Hepatic stellate cell (primary cell): Measurements from ENCODE around the gene CREB3.
A peak's percentile ranks its signal among the peaks of the same experiment; 100 is the strongest.

ENCODE experiments used
- DNase-seq: peaks from one replicate; pipeline ENCODE4 v3.0.0; 2011; ENCODE audit warnings: low spot score

The CREB3 gene, protein sequence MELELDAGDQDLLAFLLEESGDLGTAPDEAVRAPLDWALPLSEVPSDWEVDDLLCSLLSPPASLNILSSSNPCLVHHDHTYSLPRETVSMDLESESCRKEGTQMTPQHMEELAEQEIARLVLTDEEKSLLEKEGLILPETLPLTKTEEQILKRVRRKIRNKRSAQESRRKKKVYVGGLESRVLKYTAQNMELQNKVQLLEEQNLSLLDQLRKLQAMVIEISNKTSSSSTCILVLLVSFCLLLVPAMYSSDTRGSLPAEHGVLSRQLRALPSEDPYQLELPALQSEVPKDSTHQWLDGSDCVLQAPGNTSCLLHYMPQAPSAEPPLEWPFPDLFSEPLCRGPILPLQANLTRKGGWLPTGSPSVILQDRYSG

DNA sequence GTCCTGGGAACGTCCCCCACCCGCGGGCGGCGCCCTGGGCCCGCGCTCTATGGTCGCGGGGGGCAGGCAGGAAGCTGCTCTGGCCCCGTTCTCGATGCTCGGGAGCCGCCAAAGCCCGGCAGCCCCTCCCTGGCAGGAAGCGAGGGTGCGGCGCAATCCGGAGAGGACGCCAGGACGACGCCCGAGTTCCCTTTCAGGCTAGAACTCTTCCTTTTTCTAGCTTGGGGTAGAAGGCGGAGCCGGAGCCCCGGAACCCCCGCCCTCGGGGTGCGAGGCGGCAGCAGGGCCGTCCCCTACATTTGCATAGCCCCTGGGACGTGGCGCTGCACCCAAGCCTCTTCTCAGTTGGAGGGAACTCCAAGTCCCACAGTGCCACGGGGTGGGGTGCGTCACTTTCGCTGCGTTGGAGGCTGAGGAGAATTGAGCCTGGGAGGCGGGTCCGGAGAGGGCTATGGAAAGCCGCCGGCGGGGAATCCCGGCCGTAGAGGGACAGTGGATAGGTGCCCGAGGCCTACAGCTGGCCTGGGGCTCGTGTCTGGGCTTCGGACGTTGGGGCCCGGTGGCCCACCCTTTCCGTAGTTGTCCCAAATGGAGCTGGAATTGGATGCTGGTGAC, at the start of gene CREB3, which contains the start of gene TLN1:
TSS of gene CREB3 (plus strand) at position 482 of the 615 bp plus-strand sequence. CDS start at position 589, 107 bp downstream.
TSS of gene TLN1 (minus strand) at position 11 of the 615 bp plus-strand sequence. CDS start 6,501 bp downstream, outside the sequence.
- DNase-seq, result peak; percentile 97

DNA sequence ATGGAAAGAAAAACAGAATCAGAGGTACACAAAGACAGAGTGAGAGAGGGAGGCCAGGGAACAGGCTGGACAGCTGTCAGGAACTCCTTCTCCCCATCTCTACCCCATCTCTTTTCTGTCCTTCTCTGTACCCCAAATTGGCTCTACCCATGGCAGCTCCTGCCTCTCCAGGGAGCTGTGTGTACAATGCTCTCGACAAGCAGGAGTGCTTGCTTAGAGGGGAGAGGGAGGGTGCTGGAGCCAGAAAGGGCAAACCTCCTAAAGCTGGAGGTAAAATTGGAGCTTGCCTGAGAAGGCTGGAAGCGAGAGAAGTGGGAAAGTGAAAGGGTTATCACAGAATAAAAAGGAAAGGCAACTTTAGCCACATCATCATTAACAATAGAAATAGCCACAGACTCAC, 49.1 kb upstream of the CREB3 start:
- DNase-seq, result no peak

DNA sequence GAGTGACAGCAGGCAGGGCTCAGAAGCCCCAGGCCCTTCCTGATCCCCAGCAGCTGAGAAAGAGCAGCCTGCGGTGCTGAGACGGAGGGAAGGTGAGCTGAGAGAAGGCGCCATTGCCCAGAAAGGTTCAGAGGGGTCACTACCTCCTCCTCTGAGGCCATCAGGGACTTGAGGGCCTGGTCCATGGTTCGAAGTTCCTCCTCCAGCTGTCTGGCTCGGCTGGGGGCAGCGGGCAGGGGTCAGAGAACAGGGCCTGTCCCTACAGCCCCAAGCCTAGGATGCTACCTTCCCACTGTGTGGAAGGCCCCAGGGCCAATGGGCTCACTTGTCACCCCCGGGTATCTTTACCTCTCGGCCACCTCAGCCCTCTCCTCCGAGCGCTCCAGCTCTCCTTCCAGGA, 47.5 kb upstream of the CREB3 start:
- no peak for DNase-seq

DNA sequence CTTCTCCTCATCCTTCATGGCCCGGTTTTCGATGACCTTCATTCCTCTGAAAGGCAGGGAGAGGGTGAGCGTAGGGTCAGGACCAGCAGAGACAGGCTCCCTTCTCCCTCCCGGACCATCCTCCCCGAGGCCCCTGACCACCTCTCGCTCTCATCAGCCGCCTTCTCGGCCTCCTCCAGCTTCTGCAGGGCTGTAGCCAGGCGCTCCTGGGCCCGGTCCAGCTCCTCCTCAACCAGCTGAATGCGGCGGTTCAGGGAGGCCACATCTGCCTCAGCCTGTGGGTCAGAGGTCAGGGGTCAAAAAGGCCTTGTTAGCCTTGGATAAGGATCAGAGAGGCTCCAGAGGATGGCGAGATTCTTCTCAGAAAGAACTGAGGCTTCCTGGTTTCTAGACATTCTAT, 47.0 kb upstream of the CREB3 start:
- DNase-seq, result no peak

DNA sequence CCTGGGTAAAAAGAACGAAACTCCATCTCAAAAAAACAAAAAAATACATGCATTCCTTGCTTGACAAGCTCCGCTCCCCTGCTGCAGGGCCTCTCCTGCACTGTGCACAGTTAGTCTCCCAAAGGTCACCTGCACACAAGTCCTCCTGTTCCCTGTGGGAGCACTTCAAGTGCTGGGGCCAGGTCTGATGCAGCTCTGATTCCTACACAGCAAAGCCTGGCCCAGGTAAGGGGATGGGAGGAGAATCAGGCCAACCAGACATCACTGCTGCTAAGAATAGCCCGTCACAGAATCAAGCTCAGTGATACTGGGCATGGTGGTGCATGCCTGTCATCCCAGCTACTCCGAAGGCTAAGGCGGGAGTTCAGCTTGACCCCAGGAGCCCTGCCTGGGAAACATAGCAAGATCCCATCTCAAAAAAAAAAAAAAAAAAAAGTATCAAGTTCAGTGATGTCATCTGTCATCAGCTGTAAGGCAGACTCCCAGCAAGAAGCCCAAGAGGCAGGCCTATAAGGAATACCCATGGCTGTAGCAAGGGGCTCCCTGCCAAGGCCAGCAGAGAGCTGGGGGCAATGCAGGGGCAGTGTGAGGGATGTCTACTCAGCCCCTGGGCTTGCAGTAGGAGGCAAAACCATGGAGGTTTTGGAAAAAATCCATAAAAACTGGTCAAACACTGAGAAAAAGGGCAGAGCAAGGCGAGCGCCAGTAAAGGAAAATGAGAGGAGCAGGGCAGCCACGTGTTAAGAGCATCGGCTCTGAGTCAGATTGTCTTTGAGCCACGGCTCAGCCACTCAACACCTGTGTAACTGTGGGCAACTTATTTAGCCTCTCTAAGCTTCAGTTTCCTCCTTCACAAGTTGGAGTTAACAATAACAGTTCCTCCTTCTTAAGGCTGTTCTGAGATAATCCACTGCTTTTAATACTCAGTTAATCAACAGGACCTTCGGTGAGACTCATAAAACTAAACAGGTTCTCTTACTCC, 46.0 kb upstream of the CREB3 start:
- DNase-seq, result peak; percentile 60

DNA sequence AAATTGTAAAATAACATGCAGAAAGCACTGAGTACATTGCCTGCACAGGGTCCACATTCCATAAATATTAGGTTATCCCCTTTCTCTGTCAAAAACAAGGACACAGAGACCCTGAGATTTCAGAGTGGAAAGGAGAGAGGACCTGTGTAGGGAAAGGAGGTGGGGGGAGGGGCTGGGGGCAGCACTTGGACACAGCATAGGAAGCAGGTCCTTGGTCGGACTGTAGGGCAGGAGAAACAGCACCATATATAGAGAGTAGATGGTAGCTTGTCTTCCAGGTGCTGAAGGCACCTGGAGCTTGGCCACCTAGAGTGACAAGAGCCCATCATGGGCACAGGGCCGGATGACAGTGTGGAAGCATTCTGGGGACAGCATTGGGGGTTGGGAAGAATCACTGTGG, 45.2 kb upstream of the CREB3 start:
- no peak for DNase-seq

DNA sequence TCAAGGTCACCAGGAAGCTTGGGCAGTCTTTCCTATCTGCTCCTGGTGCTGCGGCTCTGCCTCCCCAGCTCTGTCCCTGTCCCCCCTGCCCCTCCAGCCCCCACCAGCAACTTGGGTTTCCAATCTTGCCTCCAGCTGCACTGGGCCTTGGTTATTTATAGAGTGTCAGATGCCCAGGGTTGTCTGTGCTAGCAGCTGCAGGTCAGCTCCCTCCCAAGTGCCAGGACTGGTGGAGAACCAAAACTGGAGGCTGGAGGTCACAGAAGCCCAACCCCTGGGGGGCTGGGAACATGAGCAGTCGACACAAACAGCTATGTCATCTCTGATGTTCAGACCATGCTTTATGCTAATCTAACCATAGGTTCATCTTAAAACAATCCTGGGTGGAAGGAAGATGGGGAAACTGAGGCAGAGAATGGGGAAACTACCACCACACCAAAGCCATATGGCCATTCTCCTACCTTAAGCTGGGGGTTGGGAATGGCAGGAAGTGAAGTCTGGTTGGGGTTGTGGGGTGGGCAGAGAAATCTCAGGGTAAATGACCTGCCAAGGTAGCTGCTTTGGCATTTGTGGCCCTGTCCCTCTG, 44.4 kb upstream of the CREB3 start:
- no peak for DNase-seq

DNA sequence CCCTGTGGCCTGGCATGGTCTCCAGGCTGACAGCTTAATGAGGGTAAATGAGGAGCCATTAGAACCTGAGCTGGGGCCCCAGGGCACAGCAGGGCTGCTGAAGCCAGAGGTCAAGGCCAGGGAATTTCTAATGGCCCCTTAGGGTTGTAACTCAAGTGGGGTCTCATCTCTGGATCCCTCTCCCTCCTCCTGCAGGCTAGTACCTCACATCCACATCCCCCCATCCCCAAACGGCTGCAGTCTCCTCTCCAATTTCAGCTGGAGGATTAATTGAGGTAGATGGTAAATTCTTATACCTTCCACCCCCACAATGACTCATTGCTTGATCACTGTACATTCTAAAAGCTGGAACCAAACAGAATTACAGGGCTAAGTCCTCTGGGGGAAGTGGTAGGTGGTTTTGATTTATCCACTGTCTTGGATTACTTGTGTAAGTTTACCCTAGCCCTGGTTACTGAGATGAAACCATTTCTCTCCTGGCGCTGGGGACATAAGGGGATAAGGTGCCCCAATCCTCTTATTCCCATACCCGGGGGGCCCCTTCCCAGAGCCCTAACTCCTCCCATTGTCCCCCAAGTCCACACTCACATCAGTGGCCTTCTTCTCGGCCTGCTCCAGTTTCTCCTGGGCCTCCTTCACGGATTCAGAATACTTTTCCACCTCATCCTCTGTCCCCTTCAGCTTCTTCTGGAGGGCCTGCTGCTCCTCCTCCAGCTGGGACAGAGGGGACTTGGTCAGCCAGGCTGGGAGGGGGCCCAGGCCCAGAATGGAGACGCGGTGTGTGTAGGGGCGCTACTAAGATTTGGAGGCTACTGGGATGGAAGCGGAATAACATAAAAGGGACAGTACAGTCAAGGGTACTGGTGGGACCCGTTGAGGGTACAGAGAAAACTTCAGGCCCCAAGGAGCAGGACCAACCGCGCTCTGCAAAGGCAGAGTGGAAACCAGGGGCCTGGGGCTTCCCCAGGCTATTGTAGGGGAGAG, 43.6 kb upstream of the CREB3 start:
- peak; percentile 76 for DNase-seq

DNA sequence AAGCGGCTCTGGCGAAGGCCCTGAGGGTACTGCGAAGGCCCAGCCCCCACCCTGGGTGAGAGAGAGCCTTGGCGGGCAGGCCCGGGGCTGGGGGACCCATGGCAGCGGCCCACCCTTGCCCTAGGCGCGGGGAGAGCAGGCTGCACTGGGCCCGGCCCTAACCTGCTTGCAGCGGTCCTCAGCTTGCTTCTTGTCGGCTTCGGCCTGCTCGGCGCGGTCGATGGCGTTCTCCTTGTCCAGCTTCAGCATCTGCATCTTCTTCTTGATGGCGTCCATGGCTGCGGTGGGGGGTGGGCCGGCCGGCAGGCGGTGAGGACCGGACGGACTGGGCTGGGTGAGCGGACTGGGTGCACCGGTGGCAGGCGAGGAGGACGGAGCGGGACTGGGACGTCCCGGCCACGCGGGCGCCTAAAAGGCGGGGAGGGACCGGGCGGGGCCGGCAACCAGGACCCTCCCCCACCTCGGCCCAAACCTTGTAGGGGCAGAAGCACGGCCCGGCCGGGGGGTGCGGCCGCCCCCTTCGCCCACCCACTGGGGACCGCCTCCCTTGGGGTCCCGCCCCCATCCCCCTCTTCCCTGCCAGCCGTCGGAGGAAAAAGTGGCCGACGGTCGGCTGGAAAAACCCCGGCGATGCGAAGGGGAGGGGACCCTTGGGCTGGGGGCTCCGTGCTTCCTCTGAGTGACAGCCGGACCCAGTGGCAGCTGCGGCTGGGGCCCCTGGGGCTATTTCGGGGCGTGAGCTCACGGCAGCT, 42.7 kb upstream of the CREB3 start, which contains the start of gene TPM2:
TSS of gene TPM2 (minus strand) at position 384 of the 752 bp plus-strand sequence. CDS start at position 276, 108 bp downstream.
- peak; percentile 92 for DNase-seq

DNA sequence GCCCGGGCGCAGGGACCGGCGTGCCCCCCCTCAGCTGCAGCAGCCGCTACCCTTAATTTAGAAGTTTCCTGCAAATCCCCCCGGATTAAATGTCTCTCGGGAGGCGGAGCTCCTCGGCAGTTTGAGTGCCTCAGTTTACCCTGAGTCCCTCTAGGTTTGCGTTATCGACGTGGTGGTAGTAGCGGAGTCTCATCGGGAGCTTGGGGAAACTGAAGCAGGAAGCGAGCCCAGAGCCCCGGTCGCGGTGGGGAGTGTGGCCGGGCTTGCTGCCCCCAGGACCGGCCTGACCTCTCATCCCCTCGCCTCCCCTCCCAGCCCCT, 42.2 kb upstream of the CREB3 start:
- DNase-seq, result no peak

DNA sequence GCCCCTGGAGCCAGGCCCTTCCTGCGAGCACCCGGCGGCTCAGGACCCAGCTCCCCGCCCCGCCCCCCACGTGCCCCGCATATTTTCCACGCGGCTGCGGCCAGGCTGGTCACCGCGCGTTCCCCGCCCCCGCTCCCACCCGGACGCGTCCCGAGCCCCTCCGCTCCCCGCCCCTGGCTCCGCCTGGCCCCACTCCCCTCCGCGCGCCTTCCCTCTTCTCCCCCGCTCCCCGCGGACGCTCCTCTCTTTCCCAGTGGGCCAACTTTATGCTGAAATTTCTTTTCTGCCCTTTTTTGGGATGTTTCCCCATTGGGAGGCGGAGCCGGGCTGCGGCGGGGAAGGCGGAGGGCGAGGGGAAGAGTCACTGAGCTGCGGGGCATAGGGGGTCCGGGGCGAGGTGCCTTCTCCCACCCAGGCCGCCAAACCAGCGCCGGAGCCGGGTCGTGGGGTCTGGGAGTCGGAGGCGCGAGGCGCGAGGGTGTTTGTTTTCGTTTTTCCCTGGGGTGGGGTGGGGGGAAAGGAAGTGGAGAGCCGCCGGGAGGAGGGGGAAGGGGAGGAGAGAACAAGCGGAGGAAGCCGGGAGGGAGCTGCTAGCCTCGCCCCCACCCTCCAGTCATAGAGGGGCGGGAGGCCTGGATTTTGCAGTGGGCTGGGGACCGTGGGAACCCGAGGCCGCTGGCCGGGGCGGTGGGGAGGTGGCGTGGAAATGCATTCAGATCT, 41.7 kb upstream of the CREB3 start:
- peak; percentile 85 for DNase-seq

DNA sequence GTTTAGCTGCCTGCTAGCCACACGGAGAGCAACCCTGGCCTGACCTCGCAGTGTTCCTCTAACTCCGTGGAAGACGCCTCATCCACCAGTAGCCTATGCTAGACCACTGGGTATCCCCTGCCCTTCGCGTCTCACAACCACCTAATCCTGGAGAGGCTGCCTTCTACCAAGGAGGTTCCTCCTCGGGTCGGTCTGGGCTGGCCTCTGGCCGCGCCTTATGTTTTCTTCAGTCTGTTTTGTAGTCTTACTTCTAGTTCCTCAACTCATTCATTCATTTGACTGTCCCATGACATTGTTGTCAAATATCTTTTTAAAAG, 41.2 kb upstream of the CREB3 start:
- no peak for DNase-seq

DNA sequence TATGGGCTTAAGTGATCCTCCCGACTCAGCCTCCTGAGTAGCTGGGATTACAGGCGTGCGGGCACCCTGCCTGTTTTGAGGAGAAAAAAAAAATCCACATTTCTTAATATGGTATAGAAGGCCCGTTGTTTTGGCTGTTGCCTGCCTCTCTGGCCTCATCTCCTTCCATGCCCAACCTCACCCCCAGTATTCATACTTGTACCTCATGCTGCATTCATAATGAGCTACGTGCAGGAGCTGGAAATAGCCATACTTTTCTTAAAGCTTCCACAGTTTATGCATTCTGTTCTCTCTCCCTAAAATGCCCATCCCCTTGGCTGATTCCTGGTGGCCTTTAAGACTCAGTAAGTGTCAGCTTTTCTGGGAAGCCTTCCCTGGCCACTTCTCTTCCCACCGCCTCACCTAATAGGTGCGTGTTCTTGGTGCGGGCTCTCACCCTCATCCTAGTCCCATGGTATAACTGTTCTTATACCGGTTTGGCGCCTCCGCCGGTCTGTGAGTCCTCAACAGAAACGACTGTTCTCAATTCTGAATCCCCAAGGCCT, 40.6 kb upstream of the CREB3 start:
- no peak for DNase-seq

DNA sequence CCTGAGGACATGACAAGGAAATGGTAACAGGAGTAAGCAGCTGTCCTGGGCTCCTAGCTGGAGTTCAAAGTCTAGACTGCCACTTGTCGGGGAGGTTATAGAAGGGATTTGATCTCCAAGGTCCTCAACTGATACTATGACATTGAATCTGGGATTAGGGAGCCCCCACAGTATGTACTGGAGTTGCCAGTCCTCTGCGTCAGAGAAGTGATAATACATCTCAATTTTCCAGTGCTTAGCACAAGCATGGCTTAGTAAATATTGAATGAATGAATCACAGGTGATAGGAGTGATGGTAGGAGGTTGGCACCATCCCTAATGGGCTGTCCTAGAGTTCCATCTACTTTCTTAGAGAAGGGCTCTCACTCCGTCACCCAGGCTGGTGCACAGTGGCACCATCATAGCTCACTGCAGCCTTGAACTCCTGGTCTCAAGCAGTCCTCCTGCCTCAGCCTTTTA, 36.5 kb upstream of the CREB3 start:
- DNase-seq, result no peak

DNA sequence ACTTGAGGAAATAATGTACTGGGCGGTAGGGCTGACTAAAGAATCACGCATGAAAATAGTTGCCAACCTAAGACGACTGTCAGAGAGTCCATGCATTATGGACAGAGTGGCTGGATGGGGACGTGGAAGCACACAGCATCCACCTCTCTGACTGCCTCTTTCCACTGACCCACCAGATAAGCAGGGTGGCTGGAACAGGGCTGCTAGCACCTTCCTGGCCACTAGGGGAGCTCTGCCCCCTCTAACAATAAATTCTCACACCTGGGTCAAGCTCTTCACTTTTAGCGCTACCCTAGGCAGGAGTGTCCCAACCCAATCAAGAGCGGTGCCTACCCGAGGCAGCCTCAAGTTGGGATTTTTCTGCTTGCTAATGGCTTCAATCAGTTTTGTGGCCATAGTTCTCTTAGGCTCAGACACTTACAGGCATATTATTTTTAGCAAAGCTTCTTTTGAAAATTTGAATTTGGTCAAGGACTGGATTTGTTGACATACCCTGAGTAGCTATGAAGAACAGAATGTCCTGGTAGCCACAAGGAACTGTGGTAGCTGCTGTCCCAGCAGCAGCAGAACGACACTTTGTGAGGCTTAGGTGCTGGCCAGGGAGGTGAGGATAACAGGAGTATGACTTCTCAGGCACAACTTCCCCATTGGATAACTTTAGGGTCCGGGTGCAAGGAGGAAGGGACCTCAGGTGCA, 35.8 kb upstream of the CREB3 start:
- DNase-seq, result peak; percentile 49

DNA sequence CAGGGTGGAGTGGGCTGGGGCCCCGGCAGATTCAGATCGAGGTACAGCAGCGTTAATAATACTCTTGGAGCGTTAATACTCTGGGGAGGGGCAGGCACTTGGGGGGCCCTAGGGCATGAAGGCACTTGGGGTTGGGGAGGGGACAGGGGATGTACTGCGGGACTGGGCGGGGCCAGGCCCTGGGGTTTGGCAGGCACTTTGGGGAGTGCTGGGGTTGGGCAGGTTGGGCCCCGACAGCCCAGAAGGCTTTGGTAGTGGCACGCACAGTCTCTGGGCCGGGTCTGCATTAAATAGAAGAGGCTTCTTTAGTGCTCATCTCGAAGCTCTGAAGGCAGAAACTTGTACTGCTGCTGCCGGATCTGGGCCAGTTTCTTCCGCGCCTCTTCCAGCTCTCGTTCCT, 35.0 kb upstream of the CREB3 start:
- no peak for DNase-seq

DNA sequence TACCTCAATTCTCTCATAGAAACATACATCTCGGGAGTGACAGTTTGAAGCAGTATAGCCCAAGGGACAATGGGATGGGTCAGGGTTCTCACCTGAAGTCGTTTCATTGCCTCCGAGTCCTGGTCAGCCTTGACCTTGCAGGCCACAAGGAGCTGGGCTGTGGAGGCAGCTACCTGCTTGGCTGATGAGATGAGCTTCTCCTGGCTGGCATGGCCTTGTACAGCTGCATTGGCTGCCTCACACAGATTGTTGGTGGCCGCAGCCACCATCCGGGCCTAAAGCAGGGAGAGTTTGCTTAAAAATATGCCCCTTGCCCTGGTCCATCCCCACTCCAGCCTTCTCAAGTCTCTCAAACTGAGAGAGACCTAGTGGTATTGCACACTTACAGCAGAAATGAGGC, 34.2 kb upstream of the CREB3 start:
- DNase-seq, result no peak

DNA sequence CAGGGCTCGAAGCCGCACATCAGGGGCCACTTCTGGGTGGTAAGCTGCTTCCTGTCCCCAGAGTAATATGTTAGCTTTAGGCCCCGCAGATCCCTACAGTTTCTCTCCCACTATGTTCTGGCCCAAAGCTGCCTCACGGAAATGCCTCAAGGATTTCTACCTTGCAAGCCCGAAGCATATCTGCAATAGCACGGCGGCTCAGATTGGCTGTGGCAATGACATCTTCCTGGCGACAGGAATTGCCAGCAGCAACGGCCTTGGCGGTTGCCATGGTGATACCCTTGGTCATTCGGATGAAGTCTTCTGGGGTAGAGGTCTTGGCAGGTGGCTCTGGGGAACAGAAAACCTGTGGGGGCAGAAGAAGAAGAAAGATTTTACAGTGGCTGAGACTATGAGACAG, 32.4 kb upstream of the CREB3 start:
- no peak for DNase-seq

DNA sequence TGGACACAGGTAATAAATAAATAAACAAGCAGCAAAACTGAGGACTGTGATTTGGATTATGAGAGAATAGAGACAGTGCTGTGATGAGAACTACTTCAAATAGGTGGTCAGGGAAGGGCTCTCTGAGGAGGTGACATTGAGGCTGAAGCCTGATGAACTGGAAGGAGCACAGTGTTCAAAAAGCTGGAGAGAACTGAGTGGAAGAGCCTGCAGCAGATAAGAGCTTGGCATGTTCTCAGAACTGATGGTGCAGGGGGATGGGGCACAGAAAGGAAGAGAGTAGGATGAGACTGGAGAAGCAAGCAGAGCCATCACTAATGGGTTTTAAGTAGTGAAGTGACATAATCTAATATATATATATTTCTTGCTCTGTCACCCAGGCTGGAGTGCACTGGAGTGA, 31.5 kb upstream of the CREB3 start:
- no peak for DNase-seq
